Measurements from ENCODE around the gene ADPGK. TPM values are rescaled to one million over a fixed set of nuclear protein-coding genes. Genes with fewer than 3 reads are reported as not detected.
A peak's percentile ranks its signal among the peaks of the same experiment; 100 is the strongest.

ADPGK gene
- total RNA-seq, 1 donor from 2014 or later, result 53.5 TPM

DNA sequence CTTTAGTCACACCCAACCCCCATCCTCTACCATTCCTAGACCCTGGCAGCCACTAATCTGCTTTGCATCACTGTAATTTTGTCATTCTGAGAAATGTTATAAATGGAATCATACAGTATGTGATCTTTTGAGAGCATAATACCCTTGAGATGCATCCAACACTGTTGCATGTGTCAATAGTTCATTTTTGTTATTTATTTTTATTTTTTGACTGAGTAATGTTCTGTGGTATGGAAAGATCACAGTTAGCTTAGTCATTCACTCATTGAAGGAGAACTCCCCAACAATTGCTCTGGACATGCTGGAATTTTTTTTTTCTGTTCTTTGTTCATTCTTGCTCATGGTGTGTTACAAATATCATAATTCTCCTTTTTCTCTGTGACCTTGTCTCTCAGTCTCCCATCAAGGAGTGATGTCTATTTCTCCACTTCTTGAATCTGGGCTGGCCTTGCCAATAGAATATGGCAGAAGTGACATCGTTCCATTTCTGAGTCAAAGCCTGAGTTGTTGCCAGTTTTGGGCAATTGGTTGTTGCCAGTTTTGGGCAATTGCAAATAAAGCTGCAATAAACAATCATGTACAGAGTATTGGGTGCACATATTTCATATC lies 6.8 kb upstream of the ADPGK start:
- no peak for DNase-seq (ENCODE audit: low read depth)

DNA sequence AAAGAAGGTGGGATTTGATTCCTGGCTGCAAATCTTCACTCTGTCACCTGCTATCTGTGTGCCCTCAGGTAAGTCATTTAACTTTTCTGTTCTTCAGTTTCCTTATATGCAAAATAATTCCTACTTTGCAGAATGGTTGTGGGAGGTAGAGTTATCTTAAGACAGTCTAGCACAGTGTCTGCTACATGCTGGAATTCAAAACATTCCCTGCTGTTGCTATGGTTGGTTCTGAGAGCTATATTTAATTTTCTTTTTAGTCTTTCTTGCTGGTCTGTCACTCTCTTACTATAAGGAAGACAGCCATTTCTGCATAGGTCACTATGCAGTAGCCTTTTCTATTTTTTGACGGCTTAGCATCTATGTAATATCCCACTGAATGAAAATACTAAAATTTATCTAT lies 4.0 kb upstream of the ADPGK start:
- no peak for DNase-seq (ENCODE audit: low read depth)

DNA sequence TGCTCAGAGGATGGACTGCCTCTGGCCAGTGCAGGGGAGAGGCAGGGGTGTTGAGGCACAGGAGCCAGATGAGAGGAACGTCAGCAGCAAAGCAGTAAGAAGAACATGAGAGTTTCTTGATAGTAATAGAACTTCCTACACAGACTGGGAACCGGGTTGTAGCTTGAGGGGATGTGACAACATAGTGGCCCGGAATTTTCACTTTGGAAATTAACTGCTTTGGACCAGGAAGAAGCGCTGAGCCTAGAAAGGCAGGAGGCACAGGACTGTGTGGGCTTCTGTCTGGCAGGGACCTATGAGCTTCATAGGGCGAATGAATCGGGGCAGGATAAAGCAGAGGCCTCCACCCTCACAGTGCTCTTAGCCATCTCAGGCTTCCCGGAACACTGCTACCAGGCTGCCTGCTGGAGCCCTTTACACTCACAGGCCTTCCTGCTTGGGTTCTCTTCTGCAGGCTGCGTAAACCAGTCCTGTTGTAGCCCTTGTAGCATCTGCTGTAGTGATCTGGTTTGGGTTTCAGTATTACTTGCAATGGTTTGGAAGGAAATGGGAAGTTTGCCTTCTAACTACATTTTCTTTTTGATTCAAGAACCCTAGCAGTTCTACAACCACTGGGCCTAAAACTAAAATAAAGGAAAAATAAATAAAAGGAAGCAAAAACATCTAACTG lies 3.3 kb upstream of the ADPGK start:
- DNase-seq (ENCODE audit: low read depth), result no peak

DNA sequence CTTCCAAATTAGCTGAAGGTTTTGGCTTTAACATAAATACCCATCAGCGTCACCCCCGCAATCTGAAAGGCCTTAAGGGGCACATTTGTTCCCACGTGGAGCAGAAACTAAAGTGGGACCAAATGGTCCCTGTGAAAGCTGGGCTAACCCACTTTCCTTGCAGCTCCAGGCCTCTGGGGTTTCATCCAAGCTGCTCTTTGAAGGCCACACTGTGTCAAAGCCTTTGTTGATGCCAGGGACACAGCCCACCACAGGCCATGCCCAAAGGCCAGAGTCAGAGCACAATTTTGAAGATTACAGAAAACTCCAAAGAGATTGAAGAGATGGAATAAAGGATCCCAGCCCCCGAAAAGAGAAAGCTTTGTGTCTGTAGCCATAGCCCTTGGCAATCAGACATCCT lies 2.7 kb upstream of the ADPGK start:
- no peak for DNase-seq (ENCODE audit: low read depth)

DNA sequence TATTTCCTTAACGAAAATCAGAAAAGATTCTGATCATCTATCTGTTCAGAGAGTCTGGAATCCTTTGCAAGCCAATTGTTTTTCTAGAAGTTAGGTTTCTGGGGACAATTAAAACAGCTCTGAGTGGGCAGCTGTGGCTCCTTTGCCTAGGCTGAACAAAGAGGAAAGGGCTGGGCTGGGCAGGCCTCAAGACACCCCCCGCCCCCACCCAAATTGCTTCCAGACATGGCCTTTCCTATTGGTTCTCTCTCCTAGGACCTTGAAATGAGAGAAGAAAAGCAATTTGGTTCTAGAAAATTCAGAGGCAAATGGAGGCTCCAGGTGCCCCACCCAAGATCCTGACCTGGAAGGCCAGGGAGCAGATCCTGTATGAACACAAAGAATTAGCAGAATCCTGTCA lies 2.3 kb upstream of the ADPGK start:
- no peak for DNase-seq (ENCODE audit: low read depth)

DNA sequence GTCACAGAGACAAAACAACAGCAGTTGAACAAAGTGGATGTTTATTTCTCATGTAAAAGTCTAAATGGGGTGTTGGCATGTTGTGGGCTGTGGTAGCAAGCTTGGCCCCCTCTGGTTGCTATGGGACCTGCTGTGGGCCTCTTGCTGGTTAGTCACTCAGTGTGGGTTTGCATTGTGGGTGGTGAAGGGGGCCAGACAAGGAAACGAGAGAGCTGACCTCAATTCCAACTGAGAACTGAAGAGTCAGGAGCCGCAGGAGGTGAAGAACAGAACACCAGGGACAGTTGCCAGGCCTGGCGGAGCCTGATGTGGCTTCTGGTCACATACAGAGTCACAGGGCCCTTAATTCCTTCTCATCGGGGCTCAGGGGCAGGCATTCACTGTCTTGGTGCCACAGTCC lies 1.9 kb upstream of the ADPGK start:
- no peak for DNase-seq (ENCODE audit: low read depth)

DNA sequence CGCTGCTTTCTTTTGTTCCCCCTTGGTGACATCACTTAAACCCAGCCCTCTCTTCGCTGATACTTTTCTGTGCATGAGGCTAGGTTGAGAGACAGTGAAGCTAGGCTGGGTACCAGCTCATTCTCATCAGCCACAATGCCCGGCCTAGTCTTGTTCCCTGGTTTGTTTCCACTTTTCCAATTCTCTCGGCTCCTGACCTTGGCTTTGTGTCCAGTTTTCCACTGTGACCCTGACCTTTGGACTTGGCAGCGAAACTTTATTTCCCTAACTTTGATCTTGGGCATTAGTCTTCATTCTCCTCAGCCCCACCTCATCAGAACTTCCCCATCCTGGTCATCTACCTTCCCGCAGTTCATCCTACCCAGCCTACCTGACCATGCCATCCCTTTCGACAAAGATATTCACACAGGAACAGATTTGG lies 908 bp upstream of the ADPGK start:
- no peak for DNase-seq (ENCODE audit: low read depth)

DNA sequence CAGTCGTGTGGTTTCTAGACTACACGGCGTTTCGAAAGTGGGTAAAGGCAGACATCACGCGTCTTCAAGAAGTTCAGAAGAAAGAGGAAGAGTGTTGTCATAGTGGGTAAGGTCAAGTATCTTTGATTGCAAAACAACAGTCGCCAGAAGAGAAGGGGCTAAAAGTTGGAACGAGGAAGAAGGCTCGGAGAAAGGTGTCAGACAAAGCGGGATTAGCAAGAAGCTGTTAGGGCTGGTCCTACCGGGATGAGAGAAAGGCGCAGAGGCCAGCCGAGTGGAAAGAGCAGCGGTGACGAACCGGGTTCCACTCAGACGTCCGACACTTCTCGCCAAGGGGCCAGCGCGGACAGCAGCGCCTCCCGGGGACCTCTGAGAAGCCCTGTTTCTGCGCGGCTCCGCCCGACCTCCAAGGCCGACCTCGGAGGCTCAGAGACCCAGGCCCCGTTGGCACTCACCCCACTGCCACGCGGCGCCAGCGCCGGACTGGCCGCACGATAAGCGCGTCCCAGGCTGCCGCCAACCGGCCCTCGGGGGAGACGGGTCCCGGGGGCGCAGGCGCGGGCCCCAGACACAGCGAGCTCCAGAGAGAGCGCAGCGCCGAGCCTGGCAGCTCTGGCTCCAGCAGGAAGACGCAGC lies 436 bp downstream of the ADPGK start:
- peak; percentile 43 for DNase-seq (ENCODE audit: low read depth)

DNA sequence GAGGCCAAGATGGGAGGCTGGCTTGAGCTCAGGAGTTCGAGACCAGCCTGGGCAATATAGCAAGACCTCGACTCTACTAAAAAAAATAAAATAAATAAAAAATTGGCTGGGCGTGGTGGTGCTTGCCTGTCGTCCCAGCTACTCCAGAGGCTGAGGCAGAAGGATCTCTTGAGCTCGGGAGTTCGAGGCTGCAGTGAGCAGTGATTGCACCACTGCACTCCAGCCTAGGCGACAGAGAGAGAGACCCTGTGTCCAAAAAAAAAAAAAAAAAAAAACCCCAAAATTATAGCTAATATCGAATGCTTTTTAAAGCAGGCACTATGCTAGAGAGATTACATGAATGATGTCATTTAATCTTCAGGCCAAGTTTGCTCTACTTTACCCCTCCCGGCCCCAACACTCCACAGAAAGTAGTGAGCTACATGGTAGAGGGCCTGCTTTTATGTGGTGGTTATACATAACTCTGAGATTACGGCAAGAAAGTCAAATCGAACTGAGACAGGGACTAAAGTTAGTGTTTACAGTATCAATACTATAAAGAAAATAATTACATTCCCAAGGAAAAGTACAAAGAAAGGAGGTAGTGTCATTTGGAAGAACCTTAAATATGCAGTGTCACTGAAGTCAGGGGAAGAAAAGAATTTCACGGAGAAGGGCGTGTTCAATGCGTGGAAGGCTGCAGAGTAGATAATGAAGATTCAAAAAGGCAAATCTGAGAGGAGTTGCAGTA lies 1.1 kb downstream of the ADPGK start:
- no peak for DNase-seq (ENCODE audit: low read depth)

DNA sequence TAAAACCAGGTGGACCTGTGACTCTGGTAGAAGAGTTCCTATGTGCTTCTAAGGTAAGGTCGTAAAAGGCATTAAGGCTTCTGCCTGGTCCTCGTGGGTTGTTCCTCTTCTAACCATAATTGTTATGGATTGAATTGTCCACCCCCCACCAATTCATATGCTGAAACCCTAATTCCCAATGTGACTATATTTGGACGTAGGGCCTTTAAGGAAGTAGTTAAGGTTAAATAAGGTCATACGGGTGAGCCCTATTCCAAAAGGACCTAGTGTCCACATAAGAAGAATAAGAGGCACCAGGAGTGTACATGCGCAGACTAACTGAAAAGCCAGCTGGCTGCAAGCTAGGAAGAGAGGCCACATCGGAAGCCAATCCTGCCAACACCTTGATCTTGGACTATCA lies 1.9 kb downstream of the ADPGK start:
- no peak for DNase-seq (ENCODE audit: low read depth)

DNA sequence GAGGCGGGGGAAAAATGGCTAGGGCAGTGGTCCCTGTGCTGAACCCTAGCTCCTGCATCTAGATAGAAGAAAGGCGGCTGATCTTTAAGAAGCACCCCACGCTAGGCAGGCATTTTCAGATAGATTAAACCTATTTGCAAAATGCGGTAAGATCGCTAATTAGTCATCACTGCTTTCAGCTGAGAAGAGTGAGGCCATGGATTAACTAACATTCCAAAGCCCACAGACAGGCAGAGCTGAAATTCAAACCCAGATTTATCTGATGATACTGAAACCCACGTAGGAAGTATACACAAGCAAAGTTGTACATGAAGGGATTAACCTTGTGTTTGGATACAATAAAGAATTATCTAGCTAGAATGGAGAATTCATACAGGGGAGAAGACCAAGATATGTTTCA lies 4.8 kb downstream of the ADPGK start:
- no peak for DNase-seq (ENCODE audit: low read depth)

DNA sequence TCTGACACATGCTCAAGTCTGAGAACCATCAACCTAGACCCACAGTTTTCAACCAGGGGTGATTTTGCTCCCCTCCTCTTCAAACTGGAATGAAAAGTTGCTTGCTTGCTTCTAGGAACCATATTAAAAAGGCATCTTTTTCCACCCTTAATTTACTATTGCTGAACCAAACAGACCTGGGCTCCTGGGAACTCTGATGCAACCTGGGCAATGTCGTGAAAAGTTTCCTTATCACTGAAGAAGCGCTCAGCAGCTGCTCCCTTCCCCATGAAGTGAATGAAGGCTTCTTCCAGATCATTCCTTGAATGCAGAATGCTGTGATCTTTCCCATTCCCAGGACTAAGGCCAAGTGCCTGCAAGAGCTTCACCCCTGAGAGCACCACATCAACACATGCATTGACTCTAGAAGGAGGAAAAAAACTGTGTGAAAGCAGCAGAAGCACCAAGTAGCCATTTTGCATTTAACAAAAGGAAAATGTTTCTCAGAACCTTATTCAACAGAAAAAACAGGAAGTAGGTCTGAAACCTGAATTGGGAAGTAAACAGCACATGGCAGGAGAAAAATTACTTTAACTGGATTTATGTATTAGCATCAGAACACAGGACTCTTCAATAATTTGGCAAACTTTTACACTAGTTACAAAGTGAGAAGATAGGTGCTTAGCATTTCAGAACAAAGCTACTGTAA lies 8.7 kb downstream of the ADPGK start:
- no peak for DNase-seq (ENCODE audit: low read depth)

DNA sequence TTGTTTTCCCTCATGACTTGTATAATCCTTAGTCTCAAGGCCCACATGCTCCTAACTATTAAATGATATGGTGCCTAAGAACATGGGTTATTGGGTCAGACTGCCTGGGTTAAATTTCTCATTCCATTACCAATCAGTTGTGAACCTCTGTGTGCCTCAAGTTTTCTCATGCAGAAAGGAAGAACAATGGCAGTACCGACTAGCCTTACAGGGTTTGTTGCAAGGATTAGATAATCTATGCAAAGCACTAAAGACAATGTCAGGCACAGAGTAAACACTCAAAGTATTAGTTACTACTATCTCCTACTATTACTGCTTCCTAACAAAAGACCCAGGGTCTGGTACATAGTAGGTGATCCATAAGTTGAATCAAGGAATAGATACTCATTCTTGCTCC lies 12.2 kb downstream of the ADPGK start:
- peak; percentile 30 for DNase-seq (ENCODE audit: low read depth)

DNA sequence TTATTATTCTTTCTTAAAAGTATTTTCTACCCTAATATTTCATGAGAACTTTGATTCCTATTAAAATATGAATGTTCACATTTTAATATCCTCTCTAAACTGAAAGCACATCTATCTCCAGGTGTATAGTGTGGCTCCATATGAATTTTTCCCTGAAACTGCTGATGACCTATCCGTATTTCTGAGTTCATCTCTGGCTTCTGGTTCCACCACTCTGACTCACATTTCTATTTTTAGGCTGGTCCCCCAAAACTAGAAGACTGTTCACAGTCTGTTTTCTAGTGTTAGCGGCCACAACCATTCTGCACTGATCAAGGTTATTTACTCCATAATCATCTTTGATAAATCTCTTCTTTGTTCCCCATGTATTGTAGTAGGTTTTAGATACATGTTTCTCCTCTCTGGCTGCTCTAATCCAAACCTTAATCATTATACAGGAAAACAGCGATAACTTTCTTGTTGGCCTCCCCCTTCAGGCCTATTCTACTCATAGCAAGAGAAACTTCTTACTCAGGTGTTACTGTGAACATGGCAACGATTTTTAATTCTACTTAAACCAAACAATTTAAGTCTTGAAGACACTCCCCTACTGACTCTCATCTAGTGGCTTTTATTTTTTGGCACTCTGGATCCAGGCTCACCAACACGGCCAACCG lies 12.8 kb downstream of the ADPGK start:
- DNase-seq (ENCODE audit: low read depth), result no peak

DNA sequence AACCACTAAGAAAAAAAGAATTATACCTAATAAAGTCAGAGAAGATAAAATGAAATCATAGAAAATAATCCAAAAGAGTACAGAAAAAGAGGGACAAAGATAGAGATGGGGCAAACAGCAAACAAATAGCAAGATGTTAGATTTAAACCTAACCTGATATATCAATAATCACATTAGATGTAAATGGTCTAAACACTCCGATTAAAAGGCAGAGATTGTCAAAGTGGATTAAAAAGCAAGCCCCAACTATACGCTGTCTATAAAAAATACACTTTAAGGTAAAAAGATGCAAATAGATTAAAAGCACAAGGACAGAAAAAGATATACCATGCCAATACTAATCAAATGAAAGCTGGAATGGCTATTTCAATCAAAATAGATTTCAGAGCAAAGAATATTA lies 16.8 kb downstream of the ADPGK start:
- no peak for DNase-seq (ENCODE audit: low read depth)

DNA sequence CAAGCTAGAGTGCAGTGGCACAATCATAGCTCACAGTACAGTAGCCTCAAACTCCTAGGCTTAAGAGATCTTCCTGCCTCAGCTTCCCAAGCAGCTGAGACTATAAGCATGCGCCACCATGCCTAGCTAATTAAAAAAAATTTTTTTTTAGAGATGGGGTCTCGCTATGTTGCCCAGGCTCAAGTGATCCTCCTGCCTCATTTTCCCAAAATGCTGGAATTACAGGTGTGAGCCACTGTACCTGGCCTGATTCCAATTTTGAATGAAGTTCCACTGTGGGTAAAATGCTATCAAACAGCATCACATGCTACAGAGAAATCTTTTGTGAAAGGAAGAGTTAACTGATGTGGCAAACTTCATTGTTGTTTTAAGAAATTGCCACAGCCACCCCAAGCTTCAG lies 17.5 kb downstream of the ADPGK start:
- DNase-seq (ENCODE audit: low read depth), result no peak

DNA sequence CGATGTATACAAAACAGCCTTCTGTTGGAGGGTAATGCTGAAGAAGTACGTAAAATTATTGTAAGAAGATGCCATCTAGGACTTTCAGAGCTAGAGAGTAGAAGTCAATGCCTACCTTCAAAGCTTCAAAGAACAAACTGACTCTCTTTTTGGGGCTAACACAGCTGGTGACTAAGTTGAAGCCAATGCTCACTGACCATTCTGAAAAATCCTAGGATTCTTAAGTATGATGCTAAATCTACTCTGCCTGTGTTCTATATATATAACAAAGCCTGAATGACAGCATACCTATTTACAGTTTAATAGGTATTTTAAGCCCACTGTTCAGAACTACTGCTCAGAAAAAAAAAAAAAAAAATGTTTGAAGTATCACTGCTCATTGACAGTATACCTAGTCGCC lies 18.9 kb downstream of the ADPGK start:
- no peak for DNase-seq (ENCODE audit: low read depth)

DNA sequence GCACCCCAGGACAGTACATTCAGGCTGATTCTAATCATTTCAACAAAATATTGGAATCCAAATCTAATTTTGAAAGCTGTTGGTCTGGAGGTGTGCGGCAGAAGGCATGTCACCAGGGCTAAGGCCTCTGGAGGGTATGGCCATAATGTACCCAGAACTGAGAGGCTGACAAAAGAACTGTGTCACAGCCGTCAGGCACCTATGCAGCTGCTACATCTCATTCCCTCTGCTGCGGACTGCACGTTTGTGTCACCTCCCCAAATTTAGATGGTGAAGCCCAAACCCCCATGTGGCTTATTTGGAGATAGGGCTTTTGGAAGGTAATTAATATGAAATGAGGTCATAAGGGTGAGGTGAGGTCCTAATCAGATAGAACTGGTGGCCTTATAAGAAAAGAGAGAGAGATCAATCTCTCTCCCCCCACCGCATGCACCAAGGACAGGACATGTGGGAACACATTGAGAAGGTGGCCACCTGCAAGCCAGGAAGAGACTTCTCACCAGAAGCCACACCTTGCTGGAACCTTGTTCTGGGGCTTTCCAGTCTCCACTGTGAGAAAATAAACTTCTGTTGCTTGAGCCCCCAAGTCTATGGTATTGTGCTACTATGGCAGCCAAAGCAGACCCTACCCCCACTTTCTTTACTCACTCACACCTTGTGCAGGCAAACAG lies 22.8 kb downstream of the ADPGK start:
- DNase-seq (ENCODE audit: low read depth), result no peak

DNA sequence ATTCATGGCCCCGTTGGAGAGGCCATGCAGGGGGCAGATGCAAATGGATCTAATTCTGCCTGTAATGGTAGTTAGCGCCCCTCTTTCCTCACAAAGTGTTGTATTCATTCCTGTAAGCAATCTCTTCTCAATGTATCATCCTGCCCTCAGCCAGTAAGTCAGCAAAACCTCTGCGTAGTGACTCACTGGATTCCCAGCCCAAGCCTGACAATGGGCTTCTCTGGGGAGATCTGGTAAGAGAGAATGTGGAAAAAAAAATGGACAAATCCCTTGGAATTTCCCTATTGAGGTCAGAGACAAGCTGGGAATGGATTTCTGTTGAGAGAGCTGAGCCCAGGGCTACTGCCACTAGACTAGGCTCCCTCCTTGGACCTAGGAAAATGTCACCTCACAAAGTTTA lies 25.4 kb downstream of the ADPGK start:
- peak; percentile 93 for DNase-seq (ENCODE audit: low read depth)

DNA sequence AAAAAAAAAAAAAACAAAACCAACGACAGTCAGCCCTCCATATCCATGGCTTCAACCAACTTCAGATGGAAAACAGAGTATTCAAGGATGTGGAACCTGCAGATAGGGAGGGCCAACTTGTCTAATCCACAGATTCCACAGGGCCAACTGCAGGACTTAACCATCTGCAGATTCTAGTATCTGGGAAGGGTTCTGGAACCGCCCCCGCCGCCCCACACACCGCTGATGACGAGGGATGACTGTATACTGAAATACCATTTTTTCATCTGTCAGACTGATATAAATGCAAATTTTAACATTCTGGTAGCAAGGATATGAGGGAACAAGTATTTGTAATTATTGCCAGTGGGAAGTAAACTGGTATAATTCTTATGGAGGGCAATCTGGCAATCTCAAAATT lies 29.5 kb downstream of the ADPGK start:
- no peak for DNase-seq (ENCODE audit: low read depth)

Data from renal cortical epithelial cell (primary cell).